Lower leg skin (tissue), 3 donors: ENCODE data around the gene WARS2.

Experiments used
- POLR2A ChIP-seq, 2 donors: fragments of 450-650 bp; IDR thresholded peaks; one replicate each; pipeline ENCODE4 v1.6.1; 2016 to 2017; ENCODE audit warnings: antibody characterized with exemption in 2 of 2, mild to moderate bottlenecking in 1 of 2, moderate library complexity in 1 of 2
- TF ChIP-seq, protein P1 (sequence below), 3 donors: fragments of 450-650 bp; IDR thresholded peaks; one replicate each; pipeline ENCODE4 v1.5.1; 2016; ENCODE audit warnings: antibody characterized with exemption in 3 of 3, mild to moderate bottlenecking in 3 of 3, moderate library complexity in 2 of 3

DNA sequence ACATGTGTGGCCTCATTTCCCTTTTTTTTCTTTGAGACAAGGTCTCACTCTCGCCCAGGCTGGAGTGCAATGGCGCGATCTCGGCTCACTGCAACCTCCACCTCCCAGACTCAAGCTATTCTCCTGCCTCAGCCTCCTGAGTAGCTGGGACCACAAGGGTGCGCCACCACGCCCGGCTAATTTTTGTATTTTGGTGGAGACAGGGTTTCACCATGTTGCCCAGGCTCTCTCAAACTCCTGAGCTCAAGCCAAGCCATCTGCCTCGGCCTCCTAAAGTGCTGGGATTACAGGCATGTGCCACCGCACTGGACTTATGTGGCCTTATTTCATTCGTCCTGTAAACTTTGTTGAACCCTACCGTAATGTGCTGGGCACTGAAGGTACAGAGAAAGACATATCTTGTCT is 569 bp upstream of the WARS2 start:
- TF ChIP-seq, protein P1, sequence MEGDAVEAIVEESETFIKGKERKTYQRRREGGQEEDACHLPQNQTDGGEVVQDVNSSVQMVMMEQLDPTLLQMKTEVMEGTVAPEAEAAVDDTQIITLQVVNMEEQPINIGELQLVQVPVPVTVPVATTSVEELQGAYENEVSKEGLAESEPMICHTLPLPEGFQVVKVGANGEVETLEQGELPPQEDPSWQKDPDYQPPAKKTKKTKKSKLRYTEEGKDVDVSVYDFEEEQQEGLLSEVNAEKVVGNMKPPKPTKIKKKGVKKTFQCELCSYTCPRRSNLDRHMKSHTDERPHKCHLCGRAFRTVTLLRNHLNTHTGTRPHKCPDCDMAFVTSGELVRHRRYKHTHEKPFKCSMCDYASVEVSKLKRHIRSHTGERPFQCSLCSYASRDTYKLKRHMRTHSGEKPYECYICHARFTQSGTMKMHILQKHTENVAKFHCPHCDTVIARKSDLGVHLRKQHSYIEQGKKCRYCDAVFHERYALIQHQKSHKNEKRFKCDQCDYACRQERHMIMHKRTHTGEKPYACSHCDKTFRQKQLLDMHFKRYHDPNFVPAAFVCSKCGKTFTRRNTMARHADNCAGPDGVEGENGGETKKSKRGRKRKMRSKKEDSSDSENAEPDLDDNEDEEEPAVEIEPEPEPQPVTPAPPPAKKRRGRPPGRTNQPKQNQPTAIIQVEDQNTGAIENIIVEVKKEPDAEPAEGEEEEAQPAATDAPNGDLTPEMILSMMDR (IDR thresholded peaks at IDR 0.05) = no peak
- no peak for TF ChIP-seq POLR2A (IDR thresholded peaks at IDR 0.05)
